SK-N-SH treated with all-trans-retinoic acid at 6 μM for 48 hours (cell line): ENCODE data around the gene RELL1.

Source experiments
- ARNTL ChIP-seq: fragments of 450-650 bp; formaldehyde crosslinking; IDR thresholded peaks from 2 replicates; pipeline ENCODE4 v1.5.0; 2020; ENCODE audit warnings: low read depth, mild to moderate bottlenecking, moderate library complexity, borderline replicate concordance
- CREB5 ChIP-seq: fragments of 250-450 bp; sonication (Bioruptor Pico); IDR thresholded peaks from 2 replicates; pipeline ENCODE4 v1.5.1; 2020; ENCODE audit warnings: low read depth, mild to moderate bottlenecking, moderate library complexity
- ESRRG ChIP-seq: fragments of 250-450 bp; sonication (Bioruptor Pico); IDR thresholded peaks from 2 replicates; pipeline ENCODE4 v1.6.1; 2021; ENCODE audit warnings: mild to moderate bottlenecking
- GLIS3 ChIP-seq: fragments of 250-450 bp; sonication (Bioruptor Pico); IDR thresholded peaks from 2 replicates; pipeline ENCODE4 v1.5.0; 2020; ENCODE audit warnings: mild to moderate bottlenecking, moderate library complexity
- ISL1 ChIP-seq: fragments of 250-450 bp; sonication (Bioruptor Pico); IDR thresholded peaks from 2 replicates; pipeline ENCODE4 v2.1.2; 2022; ENCODE audit warnings: mild to moderate bottlenecking, moderate library complexity
- PPARA ChIP-seq: fragments of 250-450 bp; sonication (Bioruptor Pico); IDR thresholded peaks from 2 replicates; pipeline ENCODE4 v1.5.0; 2020; ENCODE audit warnings: mild to moderate bottlenecking, borderline replicate concordance
- RARB ChIP-seq: fragments of 250-450 bp; sonication (Bioruptor Pico); IDR thresholded peaks from 2 replicates; pipeline ENCODE4 v1.8.0; 2021; ENCODE audit warnings: mild to moderate bottlenecking, moderate library complexity
- TOX ChIP-seq: fragments of 250-450 bp; sonication (Bioruptor Pico); IDR thresholded peaks from 2 replicates; pipeline ENCODE4 v1.8.0; 2021; ENCODE audit warnings: mild to moderate bottlenecking, moderate library complexity, borderline replicate concordance
- ZNF565 ChIP-seq: fragments of 450-650 bp; formaldehyde crosslinking; conservative IDR thresholded peaks from 2 replicates; pipeline ENCODE4 v1.5.0; 2020; ENCODE audit warnings: low read depth, mild to moderate bottlenecking, moderate library complexity
- ZNF70 ChIP-seq: fragments of 450-650 bp; formaldehyde crosslinking; IDR thresholded peaks from 2 replicates; pipeline ENCODE4 v1.5.0; 2020; ENCODE audit warnings: mild to moderate bottlenecking, moderate library complexity
- ZNF8 ChIP-seq: fragments of 450-650 bp; formaldehyde crosslinking; IDR thresholded peaks from 2 replicates; pipeline ENCODE4 v1.5.0; 2020; ENCODE audit warnings: mild to moderate bottlenecking, moderate library complexity
- TF ChIP-seq, protein P1 (sequence below): fragments of 250-450 bp; sonication (Bioruptor Pico); IDR thresholded peaks from 2 replicates; pipeline ENCODE4 v1.8.0; 2020; ENCODE audit warnings: mild to moderate bottlenecking, moderate library complexity, borderline replicate concordance

- TF ChIP-seq, protein P1, sequence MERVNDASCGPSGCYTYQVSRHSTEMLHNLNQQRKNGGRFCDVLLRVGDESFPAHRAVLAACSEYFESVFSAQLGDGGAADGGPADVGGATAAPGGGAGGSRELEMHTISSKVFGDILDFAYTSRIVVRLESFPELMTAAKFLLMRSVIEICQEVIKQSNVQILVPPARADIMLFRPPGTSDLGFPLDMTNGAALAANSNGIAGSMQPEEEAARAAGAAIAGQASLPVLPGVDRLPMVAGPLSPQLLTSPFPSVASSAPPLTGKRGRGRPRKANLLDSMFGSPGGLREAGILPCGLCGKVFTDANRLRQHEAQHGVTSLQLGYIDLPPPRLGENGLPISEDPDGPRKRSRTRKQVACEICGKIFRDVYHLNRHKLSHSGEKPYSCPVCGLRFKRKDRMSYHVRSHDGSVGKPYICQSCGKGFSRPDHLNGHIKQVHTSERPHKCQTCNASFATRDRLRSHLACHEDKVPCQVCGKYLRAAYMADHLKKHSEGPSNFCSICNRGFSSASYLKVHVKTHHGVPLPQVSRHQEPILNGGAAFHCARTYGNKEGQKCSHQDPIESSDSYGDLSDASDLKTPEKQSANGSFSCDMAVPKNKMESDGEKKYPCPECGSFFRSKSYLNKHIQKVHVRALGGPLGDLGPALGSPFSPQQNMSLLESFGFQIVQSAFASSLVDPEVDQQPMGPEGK (CRISPR knock-in tag): no peak
- TF ChIP-seq GLIS3 (CRISPR knock-in tag) (no peak), ZNF8 (CRISPR knock-in tag) (no peak), RARB (CRISPR knock-in tag) (no peak), PPARA (no peak), TOX (CRISPR knock-in tag) (no peak), ARNTL (CRISPR knock-in tag) (no peak), ZNF70 (CRISPR knock-in tag) (no peak), ESRRG (CRISPR knock-in tag) (no peak), ZNF565 (no peak), CREB5 (CRISPR knock-in tag) (no peak), ISL1 (no peak)
Measured at GRCh38 chr4:37687681-37688080, 1.5 kb upstream of the RELL1 start.
